Activated CD8-positive, alpha-beta memory T cell treated with anti-CD3 and anti-CD28 coated beads for 36 hours (primary cell): Measurements from ENCODE around the gene SGTA. TPM values are rescaled to one million over a fixed set of nuclear protein-coding genes. Genes with fewer than 3 reads are reported as not detected.

Source experiments
- CTCF ChIA-PET: fragments of 350-600 bp; sonication (Branson Sonifier 250); formaldehyde crosslinking; loops from one replicate; lab custom pipeline; 2021; ENCODE audit warnings: antibody characterized with exemption; lab: Charles Lee
- POLR2A ChIA-PET: fragments of 350-600 bp; sonication (Branson Sonifier 250); formaldehyde crosslinking; loops from one replicate; lab custom pipeline; 2021; ENCODE audit warnings: antibody characterized with exemption; lab: Charles Lee
- total RNA-seq, 2 experiments: library from RNA; stranded (reverse); gene quantifications; one replicate each; pipeline ENCODE4 v1.2.3, GENCODE V29; 2021

SGTA gene
- total RNA-seq, 2 experiments from 2014 or later: 88.2 to 93.0 TPM

GRCh38 chr19:2761876-2762782 is 20.9 kb downstream of the SGTA start:
- CTCF ChIA-PET: no interaction called here
- POLR2A ChIA-PET: no interaction called here

- ChIA-PET POLR2A (no interaction called here), CTCF (no interaction called here)
Observed at GRCh38 chr19:2761309-2761677, 21.8 kb downstream of the SGTA start.

GRCh38 chr19:2759965-2760364 is 23.1 kb downstream of the SGTA start:
- CTCF ChIA-PET: interaction anchor here (0.6 to 1.6 kb wide), 2 partner anchors 10 to 648 kb away, joined by 3 to 5 read pairs; no protein-coding TSS in a partner anchor
- POLR2A ChIA-PET: no interaction called here

- POLR2A ChIA-PET: no interaction called here
- CTCF ChIA-PET: interaction anchor here (1.6 kb wide), 1 partner anchor 9 kb away, joined by 5 read pairs; no protein-coding TSS in a partner anchor
Observed at GRCh38 chr19:2759362-2759761, 23.7 kb downstream of the SGTA start.

- CTCF ChIA-PET: interaction anchor here (1.6 kb wide), 1 partner anchor 9 kb away, joined by 5 read pairs; no protein-coding TSS in a partner anchor
- POLR2A ChIA-PET: no interaction called here
Observed at GRCh38 chr19:2758601-2759313, 24.3 kb downstream of the SGTA start.

- ChIA-PET CTCF (no interaction called here), POLR2A (no interaction called here)
Observed at GRCh38 chr19:2756921-2757881, 25.9 kb downstream of the SGTA start.

GRCh38 chr19:2756477-2756876 is 26.6 kb downstream of the SGTA start:
- ChIA-PET POLR2A (no interaction called here), CTCF (interaction anchor here (1.1 kb wide), 1 partner anchor 108 kb away, joined by 3 read pairs; no protein-coding TSS in a partner anchor)

- CTCF ChIA-PET: interaction anchor here (0.5 to 1.1 kb wide), 2 partner anchors 107 to 117 kb away, joined by 3 to 4 read pairs; no protein-coding TSS in a partner anchor
Observed at GRCh38 chr19:2755811-2756210, 27.3 kb downstream of the SGTA start.

GRCh38 chr19:2755448-2755705 is 27.7 kb downstream of the SGTA start:
- ChIA-PET POLR2A (no interaction called here), CTCF (interaction anchor here (0.5 to 1.1 kb wide), 2 partner anchors 107 to 117 kb away, joined by 3 to 4 read pairs; no protein-coding TSS in a partner anchor)

More at GRCh38 chr19:2755811-2756210, 27.3 kb downstream of the SGTA start:
- POLR2A ChIA-PET: no interaction called here

GRCh38 chr19:2754659-2755447 is 28.2 kb downstream of the SGTA start:
- CTCF ChIA-PET: interaction anchor here (0.5 kb wide), 1 partner anchor 117 kb away, joined by 4 read pairs; no protein-coding TSS in a partner anchor
- POLR2A ChIA-PET: interaction anchor here (0.6 kb wide), 1 partner anchor 88 kb away, joined by 9 read pairs; no protein-coding TSS in a partner anchor

GRCh38 chr19:2751438-2751830 is 31.6 kb downstream of the SGTA start:
- CTCF ChIA-PET: interaction anchor here (0.6 to 1.1 kb wide), 3 partner anchors 103 to 322 kb away, joined by 3 to 6 read pairs (median 5); no protein-coding TSS in a partner anchor
- POLR2A ChIA-PET: no interaction called here

GRCh38 chr19:2750808-2751437 is 32.1 kb downstream of the SGTA start:
- CTCF ChIA-PET: interaction anchor here (1.1 to 2.2 kb wide), 2 partner anchors 103 kb away, joined by 5 to 23 read pairs; no protein-coding TSS in a partner anchor
- POLR2A ChIA-PET: no interaction called here

GRCh38 chr19:2747349-2747748 is 35.7 kb downstream of the SGTA start:
- ChIA-PET CTCF (no interaction called here), POLR2A (no interaction called here)

- CTCF ChIA-PET: interaction anchor here (1.2 kb wide), 1 partner anchor 96 kb away, joined by 3 read pairs; no protein-coding TSS in a partner anchor
- POLR2A ChIA-PET: no interaction called here
Observed at GRCh38 chr19:2744113-2744512, 39.0 kb downstream of the SGTA start.

GRCh38 chr19:2743099-2743498 is 40.0 kb downstream of the SGTA start:
- POLR2A ChIA-PET: no interaction called here
- CTCF ChIA-PET: no interaction called here

- ChIA-PET CTCF (no interaction called here), POLR2A (no interaction called here)
Observed at GRCh38 chr19:2740314-2740656, 42.8 kb downstream of the SGTA start.

- ChIA-PET CTCF (interaction anchor here (0.8 to 1.4 kb wide), 2 partner anchors 10 to 91 kb away, joined by 3 to 5 read pairs; no protein-coding TSS in a partner anchor), POLR2A (no interaction called here)
Observed at GRCh38 chr19:2739602-2740313, 43.3 kb downstream of the SGTA start, which contains the start of gene SLC39A3. SLC39A3 (minus strand) TSS chr19:2740017; CDS start chr19:2737257, 2,760 bp downstream.
